SK-N-SH (cell line): ENCODE results near the gene TNFAIP1. TPM values are rescaled to one million over a fixed set of nuclear protein-coding genes. Genes with fewer than 3 reads are reported as not detected.

Experiments used
- CTCF ChIA-PET: fragments of 300-600, 350-600 bp; formaldehyde crosslinking; extraction: SDS; loops from one replicate; lab custom pipeline; 2021; lab: Yijun Ruan, JAX
- POLR2A ChIA-PET: fragments of 350-600 bp; sonication (Branson Sonifier 250); formaldehyde crosslinking; extraction: SDS; loops from one replicate; lab custom pipeline; 2020; ENCODE audit warnings: antibody characterized with exemption, inconsistent platforms; lab: Yijun Ruan, JAX
- DNase-seq: peaks from one replicate; pipeline ENCODE4 v3.0.0; 2012
- H2AFZ ChIP-seq: fragments of 200-600 bp; sonication (generic); 2 replicates; pipeline ENCODE4 v1.8.1; 2016; ENCODE audit warnings: antibody characterized with exemption, mild to moderate bottlenecking, low read depth
- H3F3A ChIP-seq: fragments of 200-600 bp; sonication (generic); replicated peaks from 2 replicates; pipeline ENCODE3; 2016; ENCODE audit warnings: antibody characterized with exemption, mild to moderate bottlenecking; ENCODE audit not compliant: insufficient read depth
- H3K27ac ChIP-seq, 2 experiments: fragments of 200-500 bp in 1 of 2; fragments of 200-600 bp in 1 of 2; sonication (Bioruptor generic) in 1 of 2; sonication (generic), shearing (Covaris generic) in 1 of 2; 2 replicates each; pipeline versions ENCODE4 v1.5.1 to v1.6.1; 2014 to 2016; ENCODE audit warnings: low read depth in 2 of 2, inconsistent platforms in 1 of 2, low read length in 1 of 2, mild to moderate bottlenecking in 1 of 2, mixed read lengths in 1 of 2
- H3K27me3 ChIP-seq: fragments of 200-600 bp; sonication (generic), shearing (Covaris generic); 2 replicates; pipeline ENCODE4 v1.6.1; 2016; ENCODE audit warnings: mixed run types; ENCODE audit not compliant: insufficient read depth
- H3K36me3 ChIP-seq, 2 experiments: fragments of 200-500 bp in 1 of 2; fragments of 200-600 bp in 1 of 2; sonication (Bioruptor generic) in 1 of 2; sonication (generic) in 1 of 2; replicated peaks in 1 of 2; 2 replicates each; pipeline versions ENCODE3 to v1.5.1; 2014 to 2016; ENCODE audit warnings: low read length in 1 of 2, mild to moderate bottlenecking in 1 of 2; ENCODE audit not compliant: insufficient read depth in 2 of 2, control insufficient read depth in 1 of 2
- H3K4me1 ChIP-seq, 2 experiments: fragments of 200-500 bp in 1 of 2; fragments of 200-600 bp in 1 of 2; sonication (Bioruptor generic) in 1 of 2; sonication (generic), shearing (Covaris generic) in 1 of 2; 2 replicates each; pipeline versions ENCODE4 v1.5.1 to v1.6.1; 2014 to 2016; ENCODE audit warnings: low read depth in 1 of 2, low read length in 1 of 2, mixed run types in 1 of 2; ENCODE audit not compliant: insufficient read depth in 2 of 2, control insufficient read depth in 1 of 2
- H3K4me2 ChIP-seq: fragments of 200-600 bp; sonication (generic), shearing (Covaris generic); 2 replicates; pipeline ENCODE4 v1.6.1; 2017; ENCODE audit warnings: mixed run types
- H3K4me3 ChIP-seq, 2 experiments: fragments of 200-500 bp in 1 of 2; fragments of 200-600 bp in 1 of 2; sonication (Bioruptor generic) in 1 of 2; sonication (generic), shearing (Covaris generic) in 1 of 2; 2 replicates each; pipeline versions ENCODE4 v1.5.1 to v1.8.1; 2014 to 2016; ENCODE audit warnings: low read depth in 2 of 2, inconsistent platforms in 1 of 2, low read length in 1 of 2, mild to moderate bottlenecking in 1 of 2, mixed read lengths in 1 of 2, moderate library complexity in 1 of 2
- H3K79me2 ChIP-seq: fragments of 200-600 bp; sonication (generic); 2 replicates; pipeline ENCODE4 v1.8.1; 2017; ENCODE audit warnings: mild to moderate bottlenecking; ENCODE audit not compliant: insufficient read depth
- H3K9ac ChIP-seq: fragments of 200-600 bp; sonication (generic); 2 replicates; pipeline ENCODE4 v1.6.1; 2017; ENCODE audit warnings: mixed run types
- H3K9me2 ChIP-seq: fragments of 200-600 bp; sonication (generic); 2 replicates; pipeline ENCODE4 v1.6.1; 2017; ENCODE audit warnings: mixed run types
- H3K9me3 ChIP-seq: fragments of 200-600 bp; sonication (generic); 2 replicates; pipeline ENCODE4 v1.6.1; 2017; ENCODE audit warnings: mixed run types, mild to moderate bottlenecking, moderate library complexity
- H4K20me1 ChIP-seq: fragments of 200-600 bp; sonication (generic); 2 replicates; pipeline ENCODE4 v1.6.1; 2017; ENCODE audit warnings: mild to moderate bottlenecking, mixed run types; ENCODE audit not compliant: insufficient read depth
- CHD2 ChIP-seq: fragments of 150-350 bp; IDR thresholded peaks from 2 replicates; pipeline ENCODE4 v1.6.1; 2018; ENCODE audit warnings: low read length; ENCODE audit not compliant: partially characterized antibody
- EZH2phosphoT487 ChIP-seq: fragments of 200-600 bp; sonication (generic); IDR thresholded peaks from 2 replicates; pipeline ENCODE4 v1.6.1; 2017; ENCODE audit warnings: low read depth, mixed run types, mild to moderate bottlenecking, antibody characterized with exemption, moderate library complexity, borderline replicate concordance
- FOXM1 ChIP-seq: IDR thresholded peaks from 2 replicates; pipeline ENCODE4 v1.4.0; 2012; ENCODE audit warnings: low read depth, mild to moderate bottlenecking
- GABPA ChIP-seq: IDR thresholded peaks from 2 replicates; pipeline ENCODE4 v1.4.0; 2012; ENCODE audit warnings: low read depth, mild to moderate bottlenecking
- GATA2 ChIP-seq: sonication (generic); formaldehyde crosslinking; IDR thresholded peaks from 2 replicates; pipeline ENCODE4 v1.5.0; 2020; ENCODE audit warnings: mild to moderate bottlenecking, missing genetic modification reagents
- JUND ChIP-seq: IDR thresholded peaks from 2 replicates; pipeline ENCODE4 v1.4.0; 2012
- MXI1 ChIP-seq: IDR thresholded peaks from 2 replicates; pipeline ENCODE4 v1.6.1; 2012; ENCODE audit warnings: mild to moderate bottlenecking, low read depth, low read length, improper control_type of control experiment
- NRF1 ChIP-seq: IDR thresholded peaks from 2 replicates; pipeline ENCODE4 v1.6.1; 2012; ENCODE audit warnings: low read depth, mild to moderate bottlenecking, low read length
- POLR2AphosphoS5 ChIP-seq: IDR thresholded peaks from 2 replicates; pipeline ENCODE4 v1.6.1; 2012; ENCODE audit warnings: low read depth, low read length
- RCOR1 ChIP-seq: fragments of 150-350 bp; IDR thresholded peaks from 2 replicates; pipeline ENCODE4 v1.6.1; 2017; ENCODE audit warnings: antibody characterized with exemption, low read length
- RFX5 ChIP-seq: IDR thresholded peaks from 2 replicates; pipeline ENCODE4 v1.6.1; 2012; ENCODE audit warnings: mild to moderate bottlenecking, improper control_type of control experiment, low read length
- TAF1 ChIP-seq: IDR thresholded peaks from 2 replicates; pipeline ENCODE4 v1.6.1; 2012; ENCODE audit warnings: low read depth, mild to moderate bottlenecking, low read length, moderate library complexity, borderline replicate concordance
- TCF12 ChIP-seq: IDR thresholded peaks from 2 replicates; pipeline ENCODE4 v1.4.0; 2012
- TEAD4 ChIP-seq: IDR thresholded peaks from 2 replicates; pipeline ENCODE4 v1.4.0; 2012; ENCODE audit warnings: mild to moderate bottlenecking, borderline replicate concordance; ENCODE audit not compliant: insufficient read depth
- WGBS: methylation state at CpG from one replicate; pipeline ENCODE4 v1.1.6; 2017; ENCODE audit warnings: low lambda C conversion rate; 5-methylcytosine and 5-hydroxymethylcytosine counted together
- polyA plus RNA-seq, 3 experiments: library from polyadenylated mRNA; depleted of rRNA; stranded (reverse); fragments of >200 nt; gene quantifications; 2 replicates each; pipeline ENCODE4 v1.2.3, GENCODE V29; 2012
- TF ChIP-seq, protein P1 (sequence below): IDR thresholded peaks from 2 replicates; pipeline ENCODE4 v1.4.0; 2012; ENCODE audit warnings: low read depth, borderline replicate concordance
- TF ChIP-seq, protein P2 (sequence below): IDR thresholded peaks from 2 replicates; pipeline ENCODE4 v1.4.0; 2012; ENCODE audit warnings: low read depth
- TF ChIP-seq, protein P3 (sequence below): IDR thresholded peaks from 2 replicates; pipeline ENCODE4 v1.6.1; 2012; ENCODE audit warnings: mild to moderate bottlenecking, low read depth, low read length, moderate library complexity
- TF ChIP-seq, protein P4 (sequence below): IDR thresholded peaks from 2 replicates; pipeline ENCODE4; 2012
- TF ChIP-seq, protein P5 (sequence below): IDR thresholded peaks from 2 replicates; pipeline ENCODE4 v1.4.0; 2012; ENCODE audit warnings: low read depth, borderline replicate concordance
- TF ChIP-seq, protein P6 (sequence below): fragments of 150-350 bp; IDR thresholded peaks from 2 replicates; pipeline ENCODE4 v1.6.1; 2016; ENCODE audit warnings: mild to moderate bottlenecking, low read depth, low read length

TNFAIP1 gene
- polyA plus RNA-seq, 1 of the 3 experiments (the other 2 are of a cell fraction) = 52.0 TPM

DNA sequence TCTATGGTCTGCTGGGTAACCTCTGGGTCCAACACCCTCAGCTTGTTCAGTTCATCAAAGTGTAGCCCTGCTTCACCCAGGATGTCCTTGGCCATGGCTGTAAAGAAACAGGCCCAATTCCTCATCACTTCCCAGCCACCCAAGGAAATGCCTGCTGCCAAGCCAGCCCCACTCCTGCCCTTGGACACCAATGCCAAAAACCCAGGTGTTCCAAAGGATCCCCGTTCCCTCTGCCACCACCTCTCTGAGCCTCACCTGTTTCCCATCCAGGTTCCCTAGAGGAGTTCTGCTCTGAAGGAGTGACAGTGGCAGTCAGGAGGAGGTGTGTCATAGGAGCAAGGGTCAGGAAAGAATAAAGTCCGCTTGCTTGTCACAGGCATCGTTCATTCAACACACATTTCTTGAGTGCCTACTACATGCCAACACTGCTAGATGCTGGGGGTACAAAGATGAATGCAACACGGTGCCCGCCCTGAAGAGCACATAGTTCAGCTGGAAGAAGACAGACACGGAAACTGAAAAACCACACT is 3.6 kb upstream of the TNFAIP1 start:
- H3K9ac ChIP-seq = no peak overlapping the region
- no peaks in the 10 kb centered on the region for H3K9me3 ChIP-seq
- peaks cover 11 to 14% of the 10 kb centered on the region in 2 experiments; a peak in 3 of 4 replicates for H3K4me1 ChIP-seq
- 93% methylated on average over 5 of the region's 6 CpGs for WGBS
- H3K27me3 ChIP-seq = no peaks in the 10 kb centered on the region
- H3F3A ChIP-seq = peaks cover 4% of the 10 kb centered on the region
- no peak for TF ChIP-seq TCF12
- no peak for TF ChIP-seq NRF1
- TF ChIP-seq FOXM1 = no peak
- TF ChIP-seq GATA2 (CRISPR knock-in tag) = no peak
- no peak for TF ChIP-seq EZH2phosphoT487
- TF ChIP-seq, protein P1, sequence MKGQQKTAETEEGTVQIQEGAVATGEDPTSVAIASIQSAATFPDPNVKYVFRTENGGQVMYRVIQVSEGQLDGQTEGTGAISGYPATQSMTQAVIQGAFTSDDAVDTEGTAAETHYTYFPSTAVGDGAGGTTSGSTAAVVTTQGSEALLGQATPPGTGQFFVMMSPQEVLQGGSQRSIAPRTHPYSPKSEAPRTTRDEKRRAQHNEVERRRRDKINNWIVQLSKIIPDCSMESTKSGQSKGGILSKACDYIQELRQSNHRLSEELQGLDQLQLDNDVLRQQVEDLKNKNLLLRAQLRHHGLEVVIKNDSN = no peak
- TF ChIP-seq, protein P2, sequence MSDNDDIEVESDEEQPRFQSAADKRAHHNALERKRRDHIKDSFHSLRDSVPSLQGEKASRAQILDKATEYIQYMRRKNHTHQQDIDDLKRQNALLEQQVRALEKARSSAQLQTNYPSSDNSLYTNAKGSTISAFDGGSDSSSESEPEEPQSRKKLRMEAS = no peak
- TF ChIP-seq TAF1 = no peak
- TF ChIP-seq POLR2AphosphoS5 = no peak
- TF ChIP-seq CHD2 = no peak
- TF ChIP-seq, protein P3, sequence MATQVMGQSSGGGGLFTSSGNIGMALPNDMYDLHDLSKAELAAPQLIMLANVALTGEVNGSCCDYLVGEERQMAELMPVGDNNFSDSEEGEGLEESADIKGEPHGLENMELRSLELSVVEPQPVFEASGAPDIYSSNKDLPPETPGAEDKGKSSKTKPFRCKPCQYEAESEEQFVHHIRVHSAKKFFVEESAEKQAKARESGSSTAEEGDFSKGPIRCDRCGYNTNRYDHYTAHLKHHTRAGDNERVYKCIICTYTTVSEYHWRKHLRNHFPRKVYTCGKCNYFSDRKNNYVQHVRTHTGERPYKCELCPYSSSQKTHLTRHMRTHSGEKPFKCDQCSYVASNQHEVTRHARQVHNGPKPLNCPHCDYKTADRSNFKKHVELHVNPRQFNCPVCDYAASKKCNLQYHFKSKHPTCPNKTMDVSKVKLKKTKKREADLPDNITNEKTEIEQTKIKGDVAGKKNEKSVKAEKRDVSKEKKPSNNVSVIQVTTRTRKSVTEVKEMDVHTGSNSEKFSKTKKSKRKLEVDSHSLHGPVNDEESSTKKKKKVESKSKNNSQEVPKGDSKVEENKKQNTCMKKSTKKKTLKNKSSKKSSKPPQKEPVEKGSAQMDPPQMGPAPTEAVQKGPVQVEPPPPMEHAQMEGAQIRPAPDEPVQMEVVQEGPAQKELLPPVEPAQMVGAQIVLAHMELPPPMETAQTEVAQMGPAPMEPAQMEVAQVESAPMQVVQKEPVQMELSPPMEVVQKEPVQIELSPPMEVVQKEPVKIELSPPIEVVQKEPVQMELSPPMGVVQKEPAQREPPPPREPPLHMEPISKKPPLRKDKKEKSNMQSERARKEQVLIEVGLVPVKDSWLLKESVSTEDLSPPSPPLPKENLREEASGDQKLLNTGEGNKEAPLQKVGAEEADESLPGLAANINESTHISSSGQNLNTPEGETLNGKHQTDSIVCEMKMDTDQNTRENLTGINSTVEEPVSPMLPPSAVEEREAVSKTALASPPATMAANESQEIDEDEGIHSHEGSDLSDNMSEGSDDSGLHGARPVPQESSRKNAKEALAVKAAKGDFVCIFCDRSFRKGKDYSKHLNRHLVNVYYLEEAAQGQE = no peak
- TF ChIP-seq TEAD4 = no peak
- TF ChIP-seq, protein P4, sequence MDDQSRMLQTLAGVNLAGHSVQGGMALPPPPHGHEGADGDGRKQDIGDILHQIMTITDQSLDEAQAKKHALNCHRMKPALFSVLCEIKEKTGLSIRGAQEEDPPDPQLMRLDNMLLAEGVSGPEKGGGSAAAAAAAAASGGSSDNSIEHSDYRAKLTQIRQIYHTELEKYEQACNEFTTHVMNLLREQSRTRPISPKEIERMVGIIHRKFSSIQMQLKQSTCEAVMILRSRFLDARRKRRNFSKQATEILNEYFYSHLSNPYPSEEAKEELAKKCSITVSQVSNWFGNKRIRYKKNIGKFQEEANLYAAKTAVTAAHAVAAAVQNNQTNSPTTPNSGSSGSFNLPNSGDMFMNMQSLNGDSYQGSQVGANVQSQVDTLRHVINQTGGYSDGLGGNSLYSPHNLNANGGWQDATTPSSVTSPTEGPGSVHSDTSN = no peak
- no peak for TF ChIP-seq RCOR1
- no peak for TF ChIP-seq RFX5
- no peak for TF ChIP-seq MXI1
- no peak for TF ChIP-seq GABPA
- TF ChIP-seq, protein P5, sequence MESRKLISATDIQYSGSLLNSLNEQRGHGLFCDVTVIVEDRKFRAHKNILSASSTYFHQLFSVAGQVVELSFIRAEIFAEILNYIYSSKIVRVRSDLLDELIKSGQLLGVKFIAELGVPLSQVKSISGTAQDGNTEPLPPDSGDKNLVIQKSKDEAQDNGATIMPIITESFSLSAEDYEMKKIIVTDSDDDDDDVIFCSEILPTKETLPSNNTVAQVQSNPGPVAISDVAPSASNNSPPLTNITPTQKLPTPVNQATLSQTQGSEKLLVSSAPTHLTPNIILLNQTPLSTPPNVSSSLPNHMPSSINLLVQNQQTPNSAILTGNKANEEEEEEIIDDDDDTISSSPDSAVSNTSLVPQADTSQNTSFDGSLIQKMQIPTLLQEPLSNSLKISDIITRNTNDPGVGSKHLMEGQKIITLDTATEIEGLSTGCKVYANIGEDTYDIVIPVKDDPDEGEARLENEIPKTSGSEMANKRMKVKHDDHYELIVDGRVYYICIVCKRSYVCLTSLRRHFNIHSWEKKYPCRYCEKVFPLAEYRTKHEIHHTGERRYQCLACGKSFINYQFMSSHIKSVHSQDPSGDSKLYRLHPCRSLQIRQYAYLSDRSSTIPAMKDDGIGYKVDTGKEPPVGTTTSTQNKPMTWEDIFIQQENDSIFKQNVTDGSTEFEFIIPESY = no peak
- TF ChIP-seq JUND = no peak
- TF ChIP-seq, protein P6, sequence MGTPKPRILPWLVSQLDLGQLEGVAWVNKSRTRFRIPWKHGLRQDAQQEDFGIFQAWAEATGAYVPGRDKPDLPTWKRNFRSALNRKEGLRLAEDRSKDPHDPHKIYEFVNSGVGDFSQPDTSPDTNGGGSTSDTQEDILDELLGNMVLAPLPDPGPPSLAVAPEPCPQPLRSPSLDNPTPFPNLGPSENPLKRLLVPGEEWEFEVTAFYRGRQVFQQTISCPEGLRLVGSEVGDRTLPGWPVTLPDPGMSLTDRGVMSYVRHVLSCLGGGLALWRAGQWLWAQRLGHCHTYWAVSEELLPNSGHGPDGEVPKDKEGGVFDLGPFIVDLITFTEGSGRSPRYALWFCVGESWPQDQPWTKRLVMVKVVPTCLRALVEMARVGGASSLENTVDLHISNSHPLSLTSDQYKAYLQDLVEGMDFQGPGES = no peak
- H3K4me3 ChIP-seq = no peak overlapping the region
- POLR2A ChIA-PET = interaction anchor here (1.4 kb wide), 1 partner anchor 12 kb away, joined by 4 read pairs; no protein-coding TSS in a partner anchor
- peaks cover 54% of the 10 kb centered on the region for H3K79me2 ChIP-seq
- H3K36me3 ChIP-seq = peaks cover 25 to 46% of the 10 kb centered on the region in 2 experiments
- H4K20me1 ChIP-seq = peaks cover 6% of the 10 kb centered on the region; the same call in 1 of the 2 replicates
- H3K9me2 ChIP-seq = no peaks in the 10 kb centered on the region
- DNase-seq = no peak
- no peak overlapping the region for H2AFZ ChIP-seq
- H3K27ac ChIP-seq = no peak overlapping the region
- no peak overlapping the region for H3K4me2 ChIP-seq
- CTCF ChIA-PET = interaction anchor here (0.9 to 1.5 kb wide), 5 partner anchors 10 to 143 kb away, joined by 3 to 7 read pairs (median 3); no protein-coding TSS in a partner anchor
